ENCODE data around the gene HIPK1.

GRCh38 chr1:114022877-114023276, 93.8 kb downstream of the HIPK1 start:
- TF ChIP-seq POLR2AphosphoS5 (IDR thresholded peaks at IDR 0.05) (no peak), CTCF (IDR thresholded peaks at IDR 0.05 in 8 of 11, conservative IDR thresholded peaks at IDR 0.05 in 3 of 11) (no peak)

All from spleen (tissue), 7 donors.